CD4-positive, alpha-beta T cell (primary cell): Measurements from ENCODE around the gene HIRIP3. TPM values are rescaled to one million over a fixed set of nuclear protein-coding genes. Genes with fewer than 3 reads are reported as not detected.

Source experiments
- ATAC-seq: fragments of 200-7000 bp; cut with Tn5 transposase; one replicate; pipeline ENCODE4 v1.10.0; 2022; ENCODE audit warnings: mild to moderate bottlenecking; ENCODE audit not compliant: poor library complexity
- CTCF ChIA-PET: fragments of 350-600 bp; sonication (Branson Sonifier 250); formaldehyde crosslinking; loops from one replicate; lab custom pipeline; 2021; ENCODE audit warnings: antibody characterized with exemption, inconsistent platforms; lab: Charles Lee
- POLR2A ChIA-PET: fragments of 350-600 bp; sonication (Branson Sonifier 250); formaldehyde crosslinking; loops from one replicate; lab custom pipeline; 2021; ENCODE audit warnings: antibody characterized with exemption, inconsistent platforms; lab: Charles Lee
- DNase-seq, 14 experiments: peaks; one replicate each; pipeline ENCODE4 v3.0.0-alpha.2; 2013 to 2020; ENCODE audit warnings: mixed read lengths in 2 of 14
- H3K27ac ChIP-seq, 2 donors: one replicate each; pipeline versions ENCODE4 v1.5.1 to v1.7.0; 2013; ENCODE audit warnings: low read length in 2 of 2, low read depth in 1 of 2, mild to moderate bottlenecking in 1 of 2
- H3K27me3 ChIP-seq, 2 experiments: 1 replicate in 1 of 2; 2 replicates in 1 of 2; pipeline versions ENCODE4 v1.6.1 to v1.7.0; 2013; ENCODE audit warnings: low read length in 2 of 2, control low read depth in 1 of 2, mild to moderate bottlenecking in 1 of 2, moderate library complexity in 1 of 2; ENCODE audit not compliant: insufficient read depth in 2 of 2, control insufficient read depth in 1 of 2
- H3K36me3 ChIP-seq: one replicate; pipeline ENCODE4 v1.6.1; 2013; ENCODE audit warnings: low read length, control low read depth; ENCODE audit not compliant: insufficient read depth
- H3K4me1 ChIP-seq: one replicate; pipeline ENCODE4 v1.6.1; 2013; ENCODE audit warnings: low read length, control low read depth; ENCODE audit not compliant: insufficient read depth
- H3K4me3 ChIP-seq: one replicate; pipeline ENCODE4 v1.5.1; 2013; ENCODE audit warnings: mild to moderate bottlenecking, low read length, moderate library complexity
- H3K9me3 ChIP-seq, 2 experiments: 1 replicate in 1 of 2; 2 replicates in 1 of 2; pipeline versions ENCODE4 v1.6.1 to v1.7.0; 2013; ENCODE audit warnings: low read length in 2 of 2, mild to moderate bottlenecking in 2 of 2, control low read depth in 1 of 2, moderate library complexity in 1 of 2; ENCODE audit not compliant: control insufficient read depth in 1 of 2, insufficient read depth in 1 of 2
- H3K27ac Mint-ChIP-seq: one replicate; pipeline ENCODE4 v1.8.0; 2020; ENCODE audit warnings: mixed read lengths
- H3K27me3 Mint-ChIP-seq: one replicate; pipeline ENCODE4 v1.8.0; 2021; ENCODE audit warnings: mixed read lengths
- H3K36me3 Mint-ChIP-seq: one replicate; pipeline ENCODE4 v1.8.0; 2021; ENCODE audit warnings: low read depth, mixed read lengths
- H3K4me1 Mint-ChIP-seq: one replicate; pipeline ENCODE4 v1.8.0; 2021; ENCODE audit warnings: low read depth, mixed read lengths
- H3K4me3 Mint-ChIP-seq: one replicate; pipeline ENCODE4 v1.8.0; 2020; ENCODE audit warnings: mild to moderate bottlenecking, mixed read lengths
- H3K9me3 Mint-ChIP-seq: one replicate; pipeline ENCODE4 v1.8.0; 2020; ENCODE audit warnings: mixed read lengths
- CTCF ChIP-seq: fragments of 200-600 bp; IDR thresholded peaks from one replicate; pipeline ENCODE4 v1.8.0; 2022; ENCODE audit warnings: antibody characterized with exemption, mild to moderate bottlenecking
- intact Hi-C, 2 experiments: fragments of 100-400 bp; cut with DNase I in 1 of 2; cut with micrococcal nuclease in 1 of 2; formaldehyde crosslinking; loops; one replicate each; pipeline versions ENCODE4 v1.15.1 to v1.9.0; 2023 to 2025; cut with DNase I, micrococcal nuclease
- total RNA-seq, 174 experiments: library from RNA in 2 of 174; stranded (reverse) in 2 of 174; gene quantifications; one replicate each; pipeline ENCODE4 v1.2.3 and lab custom pipeline; 2021 to 2026

HIRIP3 gene
- total RNA-seq, 2 experiments from 2014 or later = 8.5 to 11.8 TPM

GRCh38 chr16:29991571-29991904 is 3.9 kb downstream of the HIRIP3 start:
- Histone ChIP-seq H3K27me3 (no peaks in the 10 kb centered on the region), H3K4me3 (no peak overlapping the region), H3K9me3 (no peaks in the 10 kb centered on the region), H3K27ac (no peak overlapping the region), H3K4me1 (peaks cover 18% of the 10 kb centered on the region), H3K36me3 (peaks cover 63% of the 10 kb centered on the region)
- H3K27ac Mint-ChIP-seq = no peak overlapping the region
- no peaks in the 10 kb centered on the region for H3K27me3 Mint-ChIP-seq
- POLR2A ChIA-PET = interaction anchor here (0.6 kb wide), 1 partner anchor 17 kb away, joined by 3 read pairs; no protein-coding TSS in a partner anchor
- H3K4me1 Mint-ChIP-seq = peaks cover 26% of the 10 kb centered on the region
- H3K9me3 Mint-ChIP-seq = no peaks in the 10 kb centered on the region
- ATAC-seq = no peak
- CTCF ChIA-PET = no interaction called here
- intact Hi-C loops = loop anchor here in 1 of 2 experiments (5.0 to 10.0 kb wide), 4 partner anchors 89 to 1167 kb away; partner anchors contain the start of genes ASPHD1, ATXN2L, FBXL19 and SRCAP
- peak overlapping the region; percentile 38 for H3K4me3 Mint-ChIP-seq
- no peak for DNase-seq
- H3K36me3 Mint-ChIP-seq = peaks cover 69% of the 10 kb centered on the region
- no peak for TF ChIP-seq CTCF

- H3K36me3 ChIP-seq = peaks cover 67% of the 10 kb centered on the region
- intact Hi-C loops = loop anchor here in 1 of 2 experiments (5.0 to 10.0 kb wide), 4 partner anchors 89 to 1166 kb away; partner anchors contain the start of genes ASPHD1, ATXN2L, FBXL19 and SRCAP
- ChIA-PET CTCF (no interaction called here), POLR2A (interaction anchor here (0.6 kb wide), 1 partner anchor 17 kb away, joined by 3 read pairs; no protein-coding TSS in a partner anchor)
- TF ChIP-seq CTCF = no peak
- Mint-ChIP-seq H3K36me3 (peaks cover 70% of the 10 kb centered on the region), H3K9me3 (no peaks in the 10 kb centered on the region), H3K4me1 (peaks cover 21% of the 10 kb centered on the region), H3K27me3 (no peaks in the 10 kb centered on the region), H3K4me3 (no peak overlapping the region), H3K27ac (no peak overlapping the region)
- H3K4me1 ChIP-seq = peaks cover 14% of the 10 kb centered on the region
- no peaks in the 10 kb centered on the region for H3K9me3 ChIP-seq
- H3K4me3 ChIP-seq = no peak overlapping the region
- H3K27ac ChIP-seq = no peak overlapping the region
- DNase-seq (no peak), ATAC-seq (no peak)
- no peaks in the 10 kb centered on the region for H3K27me3 ChIP-seq
Observed at GRCh38 chr16:29990883-29991570, 4.4 kb downstream of the HIRIP3 start.

- Mint-ChIP-seq H3K4me3 (no peak overlapping the region), H3K27ac (no peak overlapping the region), H3K36me3 (peaks cover 70% of the 10 kb centered on the region), H3K9me3 (no peaks in the 10 kb centered on the region), H3K4me1 (peaks cover 11% of the 10 kb centered on the region), H3K27me3 (no peaks in the 10 kb centered on the region)
- intact Hi-C loops = loop anchor here in 1 of 2 experiments (5.0 to 10.0 kb wide), 4 partner anchors 88 to 1165 kb away; partner anchors contain the start of genes ASPHD1, ATXN2L, FBXL19 and SRCAP
- H3K27me3 ChIP-seq = no peaks in the 10 kb centered on the region
- POLR2A ChIA-PET = no interaction called here
- no peaks in the 10 kb centered on the region for H3K9me3 ChIP-seq
- peaks cover 77% of the 10 kb centered on the region for H3K36me3 ChIP-seq
- TF ChIP-seq CTCF = no peak
- DNase-seq (no peak), ATAC-seq (no peak)
- CTCF ChIA-PET = no interaction called here
- peaks cover 10% of the 10 kb centered on the region for H3K4me1 ChIP-seq
- no peak overlapping the region for H3K27ac ChIP-seq
- no peak overlapping the region for H3K4me3 ChIP-seq
Observed at GRCh38 chr16:29990034-29990433, 5.4 kb downstream of the HIRIP3 start.
